K562 (cell line): ENCODE results near the gene LYSMD4. TPM values are rescaled to one million over a fixed set of nuclear protein-coding genes. Genes with fewer than 3 reads are reported as not detected.

Source experiments
- ARID2 ChIP-seq: fragments of 450-650 bp; IDR thresholded peaks from 2 replicates; pipeline ENCODE4 v1.6.1; 2017; ENCODE audit warnings: antibody characterized with exemption, mild to moderate bottlenecking
- EHMT2 ChIP-seq: fragments of 450-650 bp; IDR thresholded peaks from 2 replicates; pipeline ENCODE4 v1.6.1; 2018; ENCODE audit warnings: antibody characterized with exemption
- FOSL1 ChIP-seq: fragments of 200-800 bp; sonication (Bioruptor generic); conservative IDR thresholded peaks from 2 replicates; pipeline ENCODE4 v1.6.1; 2016; ENCODE audit warnings: missing genetic modification characterization, missing compliant biosample characterization
- HDAC1 ChIP-seq, 2 experiments: fragments of 450-650 bp; IDR thresholded peaks; 2 replicates each; pipeline ENCODE4 v1.6.1; 2016 to 2017; ENCODE audit warnings: inconsistent platforms in 1 of 2, mild to moderate bottlenecking in 1 of 2, moderate library complexity in 1 of 2
- HDAC8 ChIP-seq: fragments of 450-650 bp; IDR thresholded peaks from 2 replicates; pipeline ENCODE4 v1.6.1; 2016; ENCODE audit warnings: mild to moderate bottlenecking, missing genetic modification characterization, moderate library complexity, missing compliant biosample characterization
- ILF3 ChIP-seq: fragments of 450-650 bp; IDR thresholded peaks from 2 replicates; pipeline ENCODE4 v1.6.1; 2018; ENCODE audit warnings: antibody characterized with exemption, mild to moderate bottlenecking, moderate library complexity, borderline replicate concordance
- MAFG ChIP-seq: fragments of 450-650 bp; conservative IDR thresholded peaks from 2 replicates; pipeline ENCODE4 v1.6.1; 2016; ENCODE audit warnings: missing genetic modification characterization, missing compliant biosample characterization
- NFE2L1 ChIP-seq: fragments of 450-650 bp; IDR thresholded peaks from 2 replicates; pipeline ENCODE4 v1.6.1; 2016; ENCODE audit warnings: missing genetic modification characterization, low read depth, mild to moderate bottlenecking, missing compliant biosample characterization, moderate library complexity, borderline replicate concordance
- POU5F1 ChIP-seq: fragments of 150-350 bp; IDR thresholded peaks from 2 replicates; pipeline ENCODE4 v1.6.1; 2014; ENCODE audit warnings: borderline replicate concordance, low read length, low read depth, mild to moderate bottlenecking; ENCODE audit not compliant: partially characterized antibody
- RBM14 ChIP-seq: fragments of 200-400 bp; formaldehyde crosslinking; IDR thresholded peaks from 2 replicates; pipeline ENCODE4 v1.6.1; 2018; ENCODE audit warnings: low read depth, mild to moderate bottlenecking, low read length, moderate library complexity, borderline replicate concordance; ENCODE audit not compliant: insufficient read depth
- TFAM ChIP-seq: fragments of 250-450 bp; sonication (Bioruptor Pico); conservative IDR thresholded peaks from 2 replicates; pipeline ENCODE4 v1.5.0; 2021; ENCODE audit warnings: mild to moderate bottlenecking, moderate library complexity
- ZBTB17 ChIP-seq: fragments of 450-650 bp; formaldehyde crosslinking; IDR thresholded peaks from 2 replicates; pipeline ENCODE4 v1.4.0; 2020; ENCODE audit warnings: mild to moderate bottlenecking
- ZNF175 ChIP-seq: fragments of 200-800 bp; sonication (Bioruptor generic); IDR thresholded peaks from 2 replicates; pipeline ENCODE4 v1.6.1; 2016; ENCODE audit warnings: low read depth, mild to moderate bottlenecking, missing genetic modification characterization, missing compliant biosample characterization
- ZNF23 ChIP-seq: fragments of 250-450 bp; sonication (Bioruptor Pico); IDR thresholded peaks from 2 replicates; pipeline ENCODE4 v1.4.0; 2020; ENCODE audit warnings: mild to moderate bottlenecking
- ZNF431 ChIP-seq: sonication (generic); formaldehyde crosslinking; IDR thresholded peaks from 2 replicates; pipeline ENCODE4 v1.8.0; 2022; ENCODE audit warnings: mild to moderate bottlenecking, missing genetic modification reagents
- polyA plus RNA-seq, 8 experiments: library from polyadenylated mRNA; depleted of rRNA in 4 of 8; stranded (reverse) in 5 of 8; unstranded in 3 of 8; fragments of >200 nt; fragmentation: Nextera tagmentation in 2 of 8; fragmentation: Illumina TruSeq in 1 of 8; extraction: Ambion mirVana in 2 of 8; extraction: Trizol in 1 of 8; gene quantifications; 2 replicates each; pipeline versions ENCODE4 v1.2.1 to v1.2.3, GENCODE V29; 2011 to 2014; ENCODE audit warnings: inconsistent platforms in 1 of 8, missing spikeins in 1 of 8
- total RNA-seq, 7 experiments: library from RNA; depleted of rRNA in 6 of 7; stranded (reverse); fragments of >200 nt in 6 of 7; fragmentation: Illumina TruSeq in 2 of 7; extraction: Trizol in 2 of 7; gene quantifications; 2 replicates each; pipeline versions ENCODE4 v1.2.1 to v1.2.3, GENCODE V29; 2011 to 2021; ENCODE audit warnings: low replicate concordance in 1 of 7
- TF ChIP-seq, protein P1 (sequence below): fragments of 250-450 bp; sonication (Bioruptor Pico); IDR thresholded peaks from 2 replicates; pipeline ENCODE4 v1.8.0; 2021; ENCODE audit warnings: mild to moderate bottlenecking, moderate library complexity
- TF ChIP-seq, protein P2 (sequence below): fragments of 450-650 bp; IDR thresholded peaks from 2 replicates; pipeline ENCODE4 v1.7.1; 2018; ENCODE audit warnings: mild to moderate bottlenecking, low read depth; ENCODE audit not compliant: partially characterized antibody
- TF ChIP-seq, protein P3 (sequence below): IDR thresholded peaks from 2 replicates; pipeline ENCODE4 v1.6.1; 2012; ENCODE audit warnings: low read depth, low read length, improper control_type of control experiment, borderline replicate concordance

LYSMD4 gene
- total and polyA plus RNA-seq, 9 of the 15 experiments (the other 6 are each of a cell fraction or from before 2014, with no cell fraction given): 0.46 to 3.1 (median 2.0) TPM

DNA sequence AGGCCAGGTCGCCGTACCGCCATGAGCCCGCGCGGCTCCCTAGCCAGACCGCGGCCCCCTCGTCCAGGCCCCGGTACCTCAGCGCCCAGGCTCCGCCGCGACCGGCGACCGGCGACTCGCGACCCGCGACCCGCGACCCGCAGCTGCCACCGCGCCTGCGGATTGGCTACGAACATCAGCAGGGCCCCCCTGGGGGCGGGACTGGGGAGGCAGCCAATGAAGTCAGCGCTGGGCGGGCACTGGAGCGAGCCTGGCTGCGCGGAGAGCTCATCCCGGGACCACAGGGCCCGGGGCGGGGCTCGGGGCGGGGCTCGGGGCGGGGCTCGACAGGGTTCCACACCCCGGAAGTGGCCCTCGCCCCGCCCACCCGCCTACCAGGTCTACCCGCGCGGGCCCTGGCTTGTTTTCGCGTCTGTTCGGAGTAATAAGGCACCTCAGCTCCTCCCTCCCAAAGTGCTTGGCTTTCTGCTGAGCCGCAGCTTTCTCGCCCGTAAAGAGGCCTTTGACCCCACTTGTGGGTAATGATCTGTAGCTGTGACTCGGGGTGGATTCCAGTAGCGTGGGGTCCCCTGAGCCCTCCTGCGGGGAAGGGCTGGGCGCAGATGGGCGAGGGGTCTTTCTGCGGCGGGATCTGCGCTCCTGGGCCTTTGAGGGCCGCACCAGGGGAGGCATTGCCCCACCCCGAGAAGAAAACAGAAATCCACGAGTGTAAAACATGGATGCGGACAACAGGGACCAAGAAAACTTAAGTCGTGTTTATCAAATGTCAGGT is at the start of gene LYSMD4 (continued):
- TF ChIP-seq, protein P1, sequence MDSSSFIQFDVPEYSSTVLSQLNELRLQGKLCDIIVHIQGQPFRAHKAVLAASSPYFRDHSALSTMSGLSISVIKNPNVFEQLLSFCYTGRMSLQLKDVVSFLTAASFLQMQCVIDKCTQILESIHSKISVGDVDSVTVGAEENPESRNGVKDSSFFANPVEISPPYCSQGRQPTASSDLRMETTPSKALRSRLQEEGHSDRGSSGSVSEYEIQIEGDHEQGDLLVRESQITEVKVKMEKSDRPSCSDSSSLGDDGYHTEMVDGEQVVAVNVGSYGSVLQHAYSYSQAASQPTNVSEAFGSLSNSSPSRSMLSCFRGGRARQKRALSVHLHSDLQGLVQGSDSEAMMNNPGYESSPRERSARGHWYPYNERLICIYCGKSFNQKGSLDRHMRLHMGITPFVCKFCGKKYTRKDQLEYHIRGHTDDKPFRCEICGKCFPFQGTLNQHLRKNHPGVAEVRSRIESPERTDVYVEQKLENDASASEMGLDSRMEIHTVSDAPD (CRISPR knock-in tag): no peak
- TF ChIP-seq, protein P2, sequence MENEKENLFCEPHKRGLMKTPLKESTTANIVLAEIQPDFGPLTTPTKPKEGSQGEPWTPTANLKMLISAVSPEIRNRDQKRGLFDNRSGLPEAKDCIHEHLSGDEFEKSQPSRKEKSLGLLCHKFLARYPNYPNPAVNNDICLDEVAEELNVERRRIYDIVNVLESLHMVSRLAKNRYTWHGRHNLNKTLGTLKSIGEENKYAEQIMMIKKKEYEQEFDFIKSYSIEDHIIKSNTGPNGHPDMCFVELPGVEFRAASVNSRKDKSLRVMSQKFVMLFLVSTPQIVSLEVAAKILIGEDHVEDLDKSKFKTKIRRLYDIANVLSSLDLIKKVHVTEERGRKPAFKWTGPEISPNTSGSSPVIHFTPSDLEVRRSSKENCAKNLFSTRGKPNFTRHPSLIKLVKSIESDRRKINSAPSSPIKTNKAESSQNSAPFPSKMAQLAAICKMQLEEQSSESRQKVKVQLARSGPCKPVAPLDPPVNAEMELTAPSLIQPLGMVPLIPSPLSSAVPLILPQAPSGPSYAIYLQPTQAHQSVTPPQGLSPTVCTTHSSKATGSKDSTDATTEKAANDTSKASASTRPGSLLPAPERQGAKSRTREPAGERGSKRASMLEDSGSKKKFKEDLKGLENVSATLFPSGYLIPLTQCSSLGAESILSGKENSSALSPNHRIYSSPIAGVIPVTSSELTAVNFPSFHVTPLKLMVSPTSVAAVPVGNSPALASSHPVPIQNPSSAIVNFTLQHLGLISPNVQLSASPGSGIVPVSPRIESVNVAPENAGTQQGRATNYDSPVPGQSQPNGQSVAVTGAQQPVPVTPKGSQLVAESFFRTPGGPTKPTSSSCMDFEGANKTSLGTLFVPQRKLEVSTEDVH: no peak
- TF ChIP-seq MAFG (tag) (no peak), HDAC8 (tag) (no peak), ARID2 (no peak), FOSL1 (tag) (no peak), ZNF175 (CRISPR knock-in tag) (no peak), ZNF23 (CRISPR knock-in tag) (no peak), RBM14 (no peak), POU5F1 (no peak), EHMT2 (no peak), TFAM (CRISPR knock-in tag) (no peak), ZBTB17 (CRISPR knock-in tag) (no peak), ILF3 (no peak), NFE2L1 (tag) (no peak), HDAC1 (IDR thresholded peaks at IDR 0.05) (no peak), ZNF431 (CRISPR knock-in tag) (no peak)
- TF ChIP-seq, protein P3, sequence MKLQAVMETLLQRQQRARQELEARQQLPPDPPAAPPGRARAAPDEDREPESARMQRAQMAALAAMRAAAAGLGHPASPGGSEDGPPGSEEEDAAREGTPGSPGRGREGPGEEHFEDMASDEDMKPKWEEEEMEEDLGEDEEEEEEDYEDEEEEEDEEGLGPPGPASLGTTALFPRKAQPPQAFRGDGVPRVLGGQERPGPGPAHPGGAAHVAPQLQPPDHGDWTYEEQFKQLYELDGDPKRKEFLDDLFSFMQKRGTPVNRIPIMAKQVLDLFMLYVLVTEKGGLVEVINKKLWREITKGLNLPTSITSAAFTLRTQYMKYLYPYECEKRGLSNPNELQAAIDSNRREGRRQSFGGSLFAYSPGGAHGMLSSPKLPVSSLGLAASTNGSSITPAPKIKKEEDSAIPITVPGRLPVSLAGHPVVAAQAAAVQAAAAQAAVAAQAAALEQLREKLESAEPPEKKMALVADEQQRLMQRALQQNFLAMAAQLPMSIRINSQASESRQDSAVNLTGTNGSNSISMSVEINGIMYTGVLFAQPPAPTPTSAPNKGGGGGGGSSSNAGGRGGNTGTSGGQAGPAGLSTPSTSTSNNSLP: no peak
